HepG2 (cell line): ENCODE results near the gene TBX3. TPM values are rescaled to one million over a fixed set of nuclear protein-coding genes. Genes with fewer than 3 reads are reported as not detected.

Experiments
- AGO2 ChIP-seq: fragments of 200-400 bp; formaldehyde crosslinking; optimal IDR thresholded peaks from 2 replicates; pipeline ENCODE3; 2017; ENCODE audit warnings: mild to moderate bottlenecking, low read depth, low read length, moderate library complexity
- CHCHD3 ChIP-seq: sonication (generic); formaldehyde crosslinking; IDR thresholded peaks from 2 replicates; pipeline ENCODE4 v1.8.0; 2022; ENCODE audit warnings: mild to moderate bottlenecking, missing genetic modification reagents, moderate library complexity
- U2AF1 ChIP-seq: fragments of 200-400 bp; formaldehyde crosslinking; optimal IDR thresholded peaks from 2 replicates; pipeline ENCODE3; 2017; ENCODE audit warnings: mild to moderate bottlenecking, low read depth, low read length
- ZBTB38 ChIP-seq: sonication (generic); formaldehyde crosslinking; IDR thresholded peaks from 2 replicates; pipeline ENCODE4 v1.5.1; 2020; ENCODE audit warnings: mild to moderate bottlenecking, missing genetic modification reagents
- ZNF562 ChIP-seq: sonication (generic); formaldehyde crosslinking; IDR thresholded peaks from 2 replicates; pipeline ENCODE4 v1.8.0; 2022; ENCODE audit warnings: missing genetic modification reagents, borderline replicate concordance
- ZNF563 ChIP-seq: sonication (generic); formaldehyde crosslinking; IDR thresholded peaks from 2 replicates; pipeline ENCODE4 v1.8.0; 2022; ENCODE audit warnings: mild to moderate bottlenecking, moderate library complexity, missing genetic modification reagents
- ZNF737 ChIP-seq: sonication (generic); formaldehyde crosslinking; IDR thresholded peaks from 2 replicates; pipeline ENCODE4 v1.5.0; 2020; ENCODE audit warnings: missing genetic modification reagents, mild to moderate bottlenecking, borderline replicate concordance
- polyA plus RNA-seq, 8 experiments: library from polyadenylated mRNA; depleted of rRNA in 3 of 8; stranded (reverse) in 7 of 8; unstranded in 1 of 8; fragments of >200 nt; fragmentation: Illumina TruSeq in 4 of 8; extraction: Trizol in 4 of 8; gene quantifications; 2 replicates each; pipeline versions ENCODE4 v1.2.1 to v1.2.3, GENCODE V29; 2011 to 2016; ENCODE audit warnings: low read depth in 4 of 8, missing spikeins in 1 of 8, mixed read lengths in 1 of 8; ENCODE audit not compliant: insufficient read depth in 1 of 8
- total RNA-seq, 5 experiments: library from RNA; depleted of rRNA; stranded (reverse); fragments of >200 nt; fragmentation: Illumina TruSeq; extraction: Trizol; gene quantifications; 2 replicates each; pipeline ENCODE4 v1.2.3, GENCODE V29; 2016; ENCODE audit warnings: low read depth in 1 of 5
- TF ChIP-seq, protein P1 (sequence below): sonication (generic); formaldehyde crosslinking; IDR thresholded peaks from 2 replicates; pipeline ENCODE4 v1.4.0; 2020; ENCODE audit warnings: missing genetic modification reagents
- TF ChIP-seq, protein P2 (sequence below): sonication (generic); formaldehyde crosslinking; IDR thresholded peaks from 2 replicates; pipeline ENCODE4 v1.8.0; 2022; ENCODE audit warnings: missing genetic modification reagents, mild to moderate bottlenecking, borderline replicate concordance
- TF ChIP-seq, protein P3 (sequence below): sonication (generic); formaldehyde crosslinking; conservative IDR thresholded peaks from 2 replicates; pipeline ENCODE4 v1.4.0; 2020; ENCODE audit warnings: missing genetic modification reagents
- TF ChIP-seq, protein P4 (sequence below): sonication (generic); formaldehyde crosslinking; IDR thresholded peaks from 2 replicates; pipeline ENCODE4 v1.4.0; 2020; ENCODE audit warnings: low read depth, missing genetic modification reagents
- TF ChIP-seq, protein P5 (sequence below): sonication (generic); formaldehyde crosslinking; IDR thresholded peaks from 2 replicates; pipeline ENCODE4 v1.4.0; 2020; ENCODE audit warnings: missing genetic modification reagents
- TF ChIP-seq, protein P6 (sequence below): sonication (generic); formaldehyde crosslinking; IDR thresholded peaks from 2 replicates; pipeline ENCODE4 v1.4.0; 2020; ENCODE audit warnings: missing genetic modification reagents

The TBX3 gene
- total and polyA plus RNA-seq, 2 of the 13 experiments (the other 11 are each of a cell fraction or from before 2014, with no cell fraction given): 27.1 to 42.4 TPM

DNA sequence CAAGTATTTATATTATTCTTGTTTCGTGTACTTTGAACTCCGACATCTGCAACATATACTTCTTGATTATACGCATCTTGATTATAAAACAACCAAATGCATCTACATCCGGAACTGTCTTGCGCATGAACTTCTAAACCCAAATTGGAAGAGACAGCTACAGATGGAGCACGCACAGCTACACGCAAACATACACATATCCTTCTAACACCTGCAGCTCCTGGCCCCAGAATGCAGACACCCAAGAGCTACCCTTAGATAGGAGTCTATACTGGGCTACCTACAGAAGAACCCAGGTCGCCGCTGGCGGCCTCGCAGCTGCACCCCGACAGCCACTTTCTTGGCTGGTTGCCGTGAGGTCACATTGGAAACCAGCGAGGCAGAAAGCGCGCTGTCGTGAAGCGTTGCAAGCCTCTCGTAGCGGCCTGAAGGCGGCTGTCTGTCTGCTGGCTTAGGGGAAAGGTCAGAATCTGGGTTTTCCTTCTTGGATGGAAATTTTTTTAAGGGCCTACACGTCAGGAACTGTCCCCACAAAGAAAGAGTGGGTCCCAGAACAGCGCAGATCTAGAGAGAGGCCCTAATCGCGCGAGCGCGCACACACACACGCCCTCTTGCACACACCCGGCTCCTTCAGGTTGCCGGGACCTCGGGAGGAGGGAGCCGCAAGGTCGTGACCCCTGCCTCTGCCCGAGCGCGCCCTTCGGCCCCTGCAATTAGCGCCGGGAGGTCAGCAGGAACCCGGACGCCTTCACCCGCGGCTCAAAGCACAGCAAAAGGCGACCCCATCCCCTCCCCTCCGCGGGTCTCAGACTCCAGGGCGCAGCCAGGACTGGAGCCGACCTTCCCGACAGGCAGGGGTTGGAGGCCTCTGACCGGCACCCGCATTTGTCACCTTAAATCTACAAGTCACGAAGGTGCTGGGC lies 17.0 kb downstream of the TBX3 start (continued):
- TF ChIP-seq ZBTB38 (CRISPR knock-in tag) (no peak), ZNF562 (no peak), U2AF1 (no peak), AGO2 (peak; percentile 86), CHCHD3 (CRISPR knock-in tag) (no peak), ZNF563 (peak; percentile 58; the same call in 1 of the 2 replicates), ZNF737 (CRISPR knock-in tag) (no peak)
- TF ChIP-seq, protein P1, sequence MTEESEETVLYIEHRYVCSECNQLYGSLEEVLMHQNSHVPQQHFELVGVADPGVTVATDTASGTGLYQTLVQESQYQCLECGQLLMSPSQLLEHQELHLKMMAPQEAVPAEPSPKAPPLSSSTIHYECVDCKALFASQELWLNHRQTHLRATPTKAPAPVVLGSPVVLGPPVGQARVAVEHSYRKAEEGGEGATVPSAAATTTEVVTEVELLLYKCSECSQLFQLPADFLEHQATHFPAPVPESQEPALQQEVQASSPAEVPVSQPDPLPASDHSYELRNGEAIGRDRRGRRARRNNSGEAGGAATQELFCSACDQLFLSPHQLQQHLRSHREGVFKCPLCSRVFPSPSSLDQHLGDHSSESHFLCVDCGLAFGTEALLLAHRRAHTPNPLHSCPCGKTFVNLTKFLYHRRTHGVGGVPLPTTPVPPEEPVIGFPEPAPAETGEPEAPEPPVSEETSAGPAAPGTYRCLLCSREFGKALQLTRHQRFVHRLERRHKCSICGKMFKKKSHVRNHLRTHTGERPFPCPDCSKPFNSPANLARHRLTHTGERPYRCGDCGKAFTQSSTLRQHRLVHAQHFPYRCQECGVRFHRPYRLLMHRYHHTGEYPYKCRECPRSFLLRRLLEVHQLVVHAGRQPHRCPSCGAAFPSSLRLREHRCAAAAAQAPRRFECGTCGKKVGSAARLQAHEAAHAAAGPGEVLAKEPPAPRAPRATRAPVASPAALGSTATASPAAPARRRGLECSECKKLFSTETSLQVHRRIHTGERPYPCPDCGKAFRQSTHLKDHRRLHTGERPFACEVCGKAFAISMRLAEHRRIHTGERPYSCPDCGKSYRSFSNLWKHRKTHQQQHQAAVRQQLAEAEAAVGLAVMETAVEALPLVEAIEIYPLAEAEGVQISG (CRISPR knock-in tag): 0 out of 2 replicates have a peak, but pooled peaks have one; percentile 34
- TF ChIP-seq, protein P2, sequence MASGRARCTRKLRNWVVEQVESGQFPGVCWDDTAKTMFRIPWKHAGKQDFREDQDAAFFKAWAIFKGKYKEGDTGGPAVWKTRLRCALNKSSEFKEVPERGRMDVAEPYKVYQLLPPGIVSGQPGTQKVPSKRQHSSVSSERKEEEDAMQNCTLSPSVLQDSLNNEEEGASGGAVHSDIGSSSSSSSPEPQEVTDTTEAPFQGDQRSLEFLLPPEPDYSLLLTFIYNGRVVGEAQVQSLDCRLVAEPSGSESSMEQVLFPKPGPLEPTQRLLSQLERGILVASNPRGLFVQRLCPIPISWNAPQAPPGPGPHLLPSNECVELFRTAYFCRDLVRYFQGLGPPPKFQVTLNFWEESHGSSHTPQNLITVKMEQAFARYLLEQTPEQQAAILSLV (CRISPR knock-in tag): 0 out of 2 replicates have a peak, but pooled peaks have one; percentile 31
- TF ChIP-seq, protein P3, sequence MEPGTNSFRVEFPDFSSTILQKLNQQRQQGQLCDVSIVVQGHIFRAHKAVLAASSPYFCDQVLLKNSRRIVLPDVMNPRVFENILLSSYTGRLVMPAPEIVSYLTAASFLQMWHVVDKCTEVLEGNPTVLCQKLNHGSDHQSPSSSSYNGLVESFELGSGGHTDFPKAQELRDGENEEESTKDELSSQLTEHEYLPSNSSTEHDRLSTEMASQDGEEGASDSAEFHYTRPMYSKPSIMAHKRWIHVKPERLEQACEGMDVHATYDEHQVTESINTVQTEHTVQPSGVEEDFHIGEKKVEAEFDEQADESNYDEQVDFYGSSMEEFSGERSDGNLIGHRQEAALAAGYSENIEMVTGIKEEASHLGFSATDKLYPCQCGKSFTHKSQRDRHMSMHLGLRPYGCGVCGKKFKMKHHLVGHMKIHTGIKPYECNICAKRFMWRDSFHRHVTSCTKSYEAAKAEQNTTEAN (CRISPR knock-in tag): 0 out of 2 replicates have a peak, but pooled peaks have one; percentile 37
- TF ChIP-seq, protein P4, sequence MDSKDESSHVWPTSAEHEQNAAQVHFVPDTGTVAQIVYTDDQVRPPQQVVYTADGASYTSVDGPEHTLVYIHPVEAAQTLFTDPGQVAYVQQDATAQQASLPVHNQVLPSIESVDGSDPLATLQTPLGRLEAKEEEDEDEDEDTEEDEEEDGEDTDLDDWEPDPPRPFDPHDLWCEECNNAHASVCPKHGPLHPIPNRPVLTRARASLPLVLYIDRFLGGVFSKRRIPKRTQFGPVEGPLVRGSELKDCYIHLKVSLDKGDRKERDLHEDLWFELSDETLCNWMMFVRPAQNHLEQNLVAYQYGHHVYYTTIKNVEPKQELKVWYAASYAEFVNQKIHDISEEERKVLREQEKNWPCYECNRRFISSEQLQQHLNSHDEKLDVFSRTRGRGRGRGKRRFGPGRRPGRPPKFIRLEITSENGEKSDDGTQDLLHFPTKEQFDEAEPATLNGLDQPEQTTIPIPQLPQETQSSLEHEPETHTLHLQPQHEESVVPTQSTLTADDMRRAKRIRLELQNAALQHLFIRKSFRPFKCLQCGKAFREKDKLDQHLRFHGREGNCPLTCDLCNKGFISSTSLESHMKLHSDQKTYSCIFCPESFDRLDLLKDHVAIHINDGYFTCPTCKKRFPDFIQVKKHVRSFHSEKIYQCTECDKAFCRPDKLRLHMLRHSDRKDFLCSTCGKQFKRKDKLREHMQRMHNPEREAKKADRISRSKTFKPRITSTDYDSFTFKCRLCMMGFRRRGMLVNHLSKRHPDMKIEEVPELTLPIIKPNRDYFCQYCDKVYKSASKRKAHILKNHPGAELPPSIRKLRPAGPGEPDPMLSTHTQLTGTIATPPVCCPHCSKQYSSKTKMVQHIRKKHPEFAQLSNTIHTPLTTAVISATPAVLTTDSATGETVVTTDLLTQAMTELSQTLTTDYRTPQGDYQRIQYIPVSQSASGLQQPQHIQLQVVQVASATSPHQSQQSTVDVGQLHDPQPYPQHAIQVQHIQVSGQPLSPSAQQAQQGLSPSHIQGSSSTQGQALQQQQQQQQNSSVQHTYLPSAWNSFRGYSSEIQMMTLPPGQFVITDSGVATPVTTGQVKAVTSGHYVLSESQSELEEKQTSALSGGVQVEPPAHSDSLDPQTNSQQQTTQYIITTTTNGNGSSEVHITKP (CRISPR knock-in tag): no peak
- TF ChIP-seq, protein P5, sequence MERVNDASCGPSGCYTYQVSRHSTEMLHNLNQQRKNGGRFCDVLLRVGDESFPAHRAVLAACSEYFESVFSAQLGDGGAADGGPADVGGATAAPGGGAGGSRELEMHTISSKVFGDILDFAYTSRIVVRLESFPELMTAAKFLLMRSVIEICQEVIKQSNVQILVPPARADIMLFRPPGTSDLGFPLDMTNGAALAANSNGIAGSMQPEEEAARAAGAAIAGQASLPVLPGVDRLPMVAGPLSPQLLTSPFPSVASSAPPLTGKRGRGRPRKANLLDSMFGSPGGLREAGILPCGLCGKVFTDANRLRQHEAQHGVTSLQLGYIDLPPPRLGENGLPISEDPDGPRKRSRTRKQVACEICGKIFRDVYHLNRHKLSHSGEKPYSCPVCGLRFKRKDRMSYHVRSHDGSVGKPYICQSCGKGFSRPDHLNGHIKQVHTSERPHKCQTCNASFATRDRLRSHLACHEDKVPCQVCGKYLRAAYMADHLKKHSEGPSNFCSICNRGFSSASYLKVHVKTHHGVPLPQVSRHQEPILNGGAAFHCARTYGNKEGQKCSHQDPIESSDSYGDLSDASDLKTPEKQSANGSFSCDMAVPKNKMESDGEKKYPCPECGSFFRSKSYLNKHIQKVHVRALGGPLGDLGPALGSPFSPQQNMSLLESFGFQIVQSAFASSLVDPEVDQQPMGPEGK: 0 out of 2 replicates have a peak, but pooled peaks have one; percentile 15
- TF ChIP-seq, protein P6, sequence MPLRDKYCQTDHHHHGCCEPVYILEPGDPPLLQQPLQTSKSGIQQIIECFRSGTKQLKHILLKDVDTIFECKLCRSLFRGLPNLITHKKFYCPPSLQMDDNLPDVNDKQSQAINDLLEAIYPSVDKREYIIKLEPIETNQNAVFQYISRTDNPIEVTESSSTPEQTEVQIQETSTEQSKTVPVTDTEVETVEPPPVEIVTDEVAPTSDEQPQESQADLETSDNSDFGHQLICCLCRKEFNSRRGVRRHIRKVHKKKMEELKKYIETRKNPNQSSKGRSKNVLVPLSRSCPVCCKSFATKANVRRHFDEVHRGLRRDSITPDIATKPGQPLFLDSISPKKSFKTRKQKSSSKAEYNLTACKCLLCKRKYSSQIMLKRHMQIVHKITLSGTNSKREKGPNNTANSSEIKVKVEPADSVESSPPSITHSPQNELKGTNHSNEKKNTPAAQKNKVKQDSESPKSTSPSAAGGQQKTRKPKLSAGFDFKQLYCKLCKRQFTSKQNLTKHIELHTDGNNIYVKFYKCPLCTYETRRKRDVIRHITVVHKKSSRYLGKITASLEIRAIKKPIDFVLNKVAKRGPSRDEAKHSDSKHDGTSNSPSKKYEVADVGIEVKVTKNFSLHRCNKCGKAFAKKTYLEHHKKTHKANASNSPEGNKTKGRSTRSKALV (CRISPR knock-in tag): peak; percentile 71
